ENCODE results near the gene TNRC6B.
"Not testable (repeated sequence)": the region's sequence is repeated elsewhere in the genome, so short reads cannot be mapped to it uniquely, and the experiment has no call there.

The TNRC6B gene

DNA sequence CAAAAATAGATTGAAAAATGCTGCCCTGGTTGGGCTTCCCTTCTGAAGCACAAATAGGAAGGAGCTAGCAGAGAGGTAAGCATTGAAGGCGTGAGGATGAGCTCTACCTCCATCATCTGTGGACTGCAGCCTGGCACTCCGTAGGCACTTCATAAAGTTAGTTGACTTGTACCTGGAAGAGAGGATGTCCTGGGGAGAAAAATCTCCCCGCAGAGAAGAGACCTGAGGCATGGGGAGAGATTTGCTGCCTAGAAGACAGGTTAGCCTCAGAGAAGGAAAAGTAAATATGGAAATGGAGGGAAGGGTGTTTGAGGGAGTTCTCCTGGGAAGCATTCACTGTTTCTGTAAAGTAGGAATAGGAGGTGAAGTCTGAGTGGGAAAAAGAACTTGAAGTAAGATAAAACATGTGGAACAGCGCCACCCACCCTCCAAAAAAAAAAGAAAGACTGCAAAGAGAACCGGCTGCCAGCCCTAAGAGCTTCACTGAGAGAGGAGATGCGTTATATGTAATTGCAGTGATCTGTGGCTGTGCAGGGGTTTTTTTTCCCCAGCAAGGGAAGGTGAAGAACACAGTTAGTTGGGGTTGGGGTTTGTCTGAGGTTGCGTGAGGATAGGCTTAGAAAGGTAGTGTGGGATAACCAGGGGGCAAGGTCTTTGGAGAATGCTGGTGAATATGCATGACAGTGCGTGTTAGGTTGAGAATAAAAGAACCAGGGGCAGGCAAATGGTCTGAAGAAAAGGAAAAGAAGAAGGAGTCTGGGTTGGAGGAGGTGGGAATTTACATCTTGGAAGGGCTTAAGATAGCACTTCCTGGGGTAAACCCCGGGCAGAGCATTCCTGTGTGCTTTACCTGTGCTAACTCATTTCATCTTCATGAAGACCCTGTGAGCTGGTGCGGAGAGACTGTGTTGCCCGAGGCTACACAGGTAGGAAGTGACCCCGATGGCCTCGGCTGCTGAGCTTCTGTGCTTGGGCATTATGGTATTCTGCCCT, 16.0 kb downstream of the TNRC6B start:
- no peaks in the 10 kb centered on the region for H3K27me3 ChIP-seq
- no peak overlapping the region for H3K4me3 ChIP-seq (ENCODE audit: low read depth, low read length)
- peaks cover 23% of the 10 kb centered on the region for H3K4me1 ChIP-seq
- DNase-seq = no peak
- no peaks in the 10 kb centered on the region for H3K36me3 ChIP-seq
- TF ChIP-seq, protein P1, sequence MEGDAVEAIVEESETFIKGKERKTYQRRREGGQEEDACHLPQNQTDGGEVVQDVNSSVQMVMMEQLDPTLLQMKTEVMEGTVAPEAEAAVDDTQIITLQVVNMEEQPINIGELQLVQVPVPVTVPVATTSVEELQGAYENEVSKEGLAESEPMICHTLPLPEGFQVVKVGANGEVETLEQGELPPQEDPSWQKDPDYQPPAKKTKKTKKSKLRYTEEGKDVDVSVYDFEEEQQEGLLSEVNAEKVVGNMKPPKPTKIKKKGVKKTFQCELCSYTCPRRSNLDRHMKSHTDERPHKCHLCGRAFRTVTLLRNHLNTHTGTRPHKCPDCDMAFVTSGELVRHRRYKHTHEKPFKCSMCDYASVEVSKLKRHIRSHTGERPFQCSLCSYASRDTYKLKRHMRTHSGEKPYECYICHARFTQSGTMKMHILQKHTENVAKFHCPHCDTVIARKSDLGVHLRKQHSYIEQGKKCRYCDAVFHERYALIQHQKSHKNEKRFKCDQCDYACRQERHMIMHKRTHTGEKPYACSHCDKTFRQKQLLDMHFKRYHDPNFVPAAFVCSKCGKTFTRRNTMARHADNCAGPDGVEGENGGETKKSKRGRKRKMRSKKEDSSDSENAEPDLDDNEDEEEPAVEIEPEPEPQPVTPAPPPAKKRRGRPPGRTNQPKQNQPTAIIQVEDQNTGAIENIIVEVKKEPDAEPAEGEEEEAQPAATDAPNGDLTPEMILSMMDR (IDR thresholded peaks at IDR 0.05; ENCODE audit: low read depth, low read length) = peak; percentile 57
- H3K9me3 ChIP-seq = no peaks in the 10 kb centered on the region

DNA sequence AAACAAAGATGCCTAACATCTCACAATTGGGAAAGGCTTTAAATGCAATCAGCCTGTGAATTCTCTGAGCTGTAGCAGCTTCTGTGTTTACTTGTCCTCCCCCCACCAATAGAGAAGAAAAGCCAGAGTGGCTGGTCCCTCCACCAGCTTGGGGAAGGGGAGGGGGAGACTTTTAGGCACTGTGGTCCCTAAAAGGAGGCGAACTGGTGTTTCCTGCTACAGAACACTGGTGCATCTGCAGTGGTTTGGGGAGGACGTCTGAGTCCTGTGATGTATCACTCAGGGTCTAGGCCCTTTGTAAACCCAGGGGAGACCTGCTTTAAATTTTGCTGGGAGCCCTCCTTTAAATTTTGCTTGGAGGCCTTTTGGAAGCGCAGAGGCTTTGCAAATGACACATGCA, 16.9 kb downstream of the TNRC6B start:
- no peak overlapping the region for H3K4me3 ChIP-seq (ENCODE audit: low read depth, low read length)
- no peaks in the 10 kb centered on the region for H3K36me3 ChIP-seq
- no peak for DNase-seq
- H3K4me1 ChIP-seq = peaks cover 25% of the 10 kb centered on the region
- TF ChIP-seq, protein P1 (IDR thresholded peaks at IDR 0.05; ENCODE audit: low read depth, low read length) = no peak
- no peaks in the 10 kb centered on the region for H3K9me3 ChIP-seq
- no peaks in the 10 kb centered on the region for H3K27me3 ChIP-seq

DNA sequence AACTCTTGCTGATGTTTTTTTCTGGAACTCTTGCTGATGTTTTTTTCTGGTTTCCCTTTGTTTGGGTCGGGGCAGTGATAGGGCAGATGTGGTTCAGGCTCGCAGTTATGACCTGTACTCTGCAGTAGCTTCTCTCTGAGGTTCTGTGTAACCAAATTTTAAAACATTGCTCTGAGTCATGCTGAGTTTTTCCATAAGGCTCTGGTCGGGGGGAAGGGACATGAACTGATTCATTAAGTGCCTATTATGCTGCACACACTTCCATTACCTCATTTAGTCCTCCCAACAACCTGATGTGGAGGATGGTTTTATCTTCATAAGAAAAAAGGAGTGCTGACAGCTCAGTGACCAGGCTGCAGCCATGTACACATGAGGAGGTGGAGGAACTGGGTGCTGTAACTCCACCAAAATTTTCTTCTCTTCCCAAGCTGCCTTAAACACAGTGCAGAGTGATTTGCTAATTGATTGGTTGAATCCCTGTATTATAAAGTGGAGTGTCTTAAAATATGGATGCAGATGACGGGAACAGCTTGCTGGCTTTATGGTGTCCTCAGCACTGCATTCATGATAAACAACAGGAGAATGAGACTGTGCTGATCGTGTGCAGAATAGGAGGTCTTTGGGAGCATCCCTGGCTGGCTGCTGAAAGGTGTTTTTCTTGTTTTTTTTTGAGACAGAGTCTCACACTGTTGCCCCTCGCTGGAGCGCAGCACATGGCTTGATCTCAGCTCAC, 19.1 kb downstream of the TNRC6B start:
- peak; percentile 62 for DNase-seq
- TF ChIP-seq, protein P1 (IDR thresholded peaks at IDR 0.05; ENCODE audit: low read depth, low read length) = no peak
- Histone ChIP-seq H3K27me3 (no peaks in the 10 kb centered on the region), H3K36me3 (no peaks in the 10 kb centered on the region), H3K4me1 (peaks cover 16% of the 10 kb centered on the region), H3K9me3 (no peaks in the 10 kb centered on the region), H3K4me3 (ENCODE audit: low read depth, low read length) (no peak overlapping the region; the same call in 1 of the 2 replicates)

DNA sequence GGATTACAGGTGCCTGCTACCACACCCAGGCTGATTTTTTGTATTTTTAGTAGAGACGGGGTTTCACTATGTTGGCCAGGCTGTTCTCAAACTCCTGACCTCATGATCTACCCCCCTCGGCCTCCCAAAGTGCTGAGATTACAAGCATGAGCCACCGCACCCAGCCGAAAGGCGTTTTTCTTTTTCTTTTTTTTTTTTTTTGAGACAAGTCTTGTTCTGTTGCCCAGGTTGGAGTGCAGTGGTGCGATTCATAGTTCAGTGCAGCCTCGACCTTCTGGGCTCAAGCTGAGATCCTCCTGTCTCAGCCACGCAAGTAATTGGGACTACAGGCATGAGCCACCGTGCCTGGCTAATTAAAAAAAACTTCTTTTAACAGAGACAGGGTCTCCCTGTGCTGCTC, 19.7 kb downstream of the TNRC6B start:
- DNase-seq; H3K4me3 ChIP-seq (ENCODE audit: low read depth, low read length); H3K9me3 ChIP-seq; H3K27me3 ChIP-seq; H3K36me3 ChIP-seq: not testable (repeated sequence)
- peaks cover 17% of the 10 kb centered on the region for H3K4me1 ChIP-seq

DNA sequence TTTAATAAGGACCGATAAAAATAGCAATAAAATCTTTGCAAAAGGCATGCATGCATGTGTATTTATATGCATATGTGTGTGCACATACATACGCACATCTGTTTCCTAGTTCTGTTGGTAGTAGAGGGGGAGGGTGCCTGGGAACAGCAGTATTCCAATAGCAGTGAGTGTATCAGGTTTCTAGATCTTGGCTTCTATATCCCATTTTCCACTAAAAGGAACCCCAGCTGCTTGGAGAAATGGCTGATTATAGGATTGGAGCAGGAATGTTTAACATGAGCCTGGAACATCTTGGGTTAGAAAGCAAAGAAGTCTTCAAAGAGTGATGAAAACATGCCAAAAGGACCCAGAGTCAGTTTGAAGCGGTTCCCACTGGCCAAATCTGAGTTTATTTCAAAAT, 21.0 kb downstream of the TNRC6B start:
- no peaks in the 10 kb centered on the region for H3K9me3 ChIP-seq
- no peaks in the 10 kb centered on the region for H3K27me3 ChIP-seq
- TF ChIP-seq, protein P1 (IDR thresholded peaks at IDR 0.05; ENCODE audit: low read depth, low read length) = no peak
- no peak for DNase-seq
- H3K36me3 ChIP-seq = no peaks in the 10 kb centered on the region
- peaks cover 24% of the 10 kb centered on the region for H3K4me1 ChIP-seq
- no peak overlapping the region for H3K4me3 ChIP-seq (ENCODE audit: low read depth, low read length)

DNA sequence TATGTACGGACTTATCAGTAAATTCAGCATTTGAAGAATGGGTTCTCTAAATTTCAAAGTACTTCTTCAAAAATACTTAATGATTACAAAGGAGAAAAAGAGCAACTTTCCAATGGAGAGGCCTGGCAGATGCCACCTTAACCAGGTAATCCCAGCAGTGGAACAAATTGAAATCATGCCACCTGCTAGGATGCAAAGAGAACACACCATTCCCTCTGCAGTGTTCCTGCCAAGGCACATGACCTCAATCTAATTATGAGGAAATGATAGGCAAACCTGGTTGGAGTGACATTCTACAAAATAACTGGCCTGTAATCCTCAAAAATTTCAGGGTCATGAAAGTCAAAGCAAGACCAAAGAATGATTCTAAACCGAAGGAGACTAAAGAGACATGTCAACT, 21.5 kb downstream of the TNRC6B start:
- no peak for DNase-seq

More for the DNA sequence above, 21.5 kb downstream of the TNRC6B start:
- peaks cover 24% of the 10 kb centered on the region for H3K4me1 ChIP-seq
- H3K36me3 ChIP-seq = no peaks in the 10 kb centered on the region
- no peak overlapping the region for H3K4me3 ChIP-seq (ENCODE audit: low read depth, low read length)
- H3K27me3 ChIP-seq = no peaks in the 10 kb centered on the region
- no peaks in the 10 kb centered on the region for H3K9me3 ChIP-seq
- TF ChIP-seq, protein P1 (IDR thresholded peaks at IDR 0.05; ENCODE audit: low read depth, low read length) = no peak

Data from BE2C (cell line).